Measurements from ENCODE around the gene ATXN1.
"Not testable (repeated sequence)": the region's sequence is repeated elsewhere in the genome, so short reads cannot be mapped to it uniquely, and the experiment has no call there.

Gene ATXN1

DNA sequence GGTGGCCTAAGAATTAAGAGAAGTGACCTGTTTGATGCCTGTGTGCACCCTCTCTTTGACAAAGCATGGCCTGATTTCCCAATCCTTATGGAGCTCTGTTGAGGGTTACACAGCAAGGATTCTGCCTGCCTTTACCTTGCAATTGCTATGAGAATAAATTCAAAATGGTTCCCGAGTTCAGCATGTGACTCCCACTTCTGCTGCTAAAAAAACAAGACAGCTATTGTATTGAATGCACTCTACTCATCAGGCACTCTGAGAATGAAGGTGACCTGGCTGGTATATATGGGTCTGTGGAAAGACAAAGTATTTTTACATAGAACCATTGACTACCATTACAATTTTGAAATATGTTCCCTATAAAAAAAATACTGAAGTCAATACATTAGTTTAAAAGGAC is 190.3 kb downstream of the ATXN1 start:
- DNase-seq (ENCODE audit: low read depth): no peak

DNA sequence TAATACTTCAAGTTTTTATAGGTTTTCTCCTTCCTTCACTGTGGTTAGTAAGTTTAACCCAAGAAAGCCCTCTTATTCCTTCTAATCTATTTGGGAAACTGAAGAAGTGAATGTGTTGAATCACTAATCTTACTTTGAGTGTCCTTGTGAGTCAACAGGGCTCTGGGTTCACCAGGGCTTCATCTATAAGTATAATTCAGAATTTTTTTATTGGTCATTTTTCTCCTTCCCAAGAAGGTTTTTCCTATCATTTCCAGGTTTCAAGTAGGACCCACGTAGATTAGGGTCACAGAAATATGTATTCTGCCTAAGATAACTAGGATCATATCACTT is 191.1 kb downstream of the ATXN1 start:
- DNase-seq (ENCODE audit: low read depth): no peak

DNA sequence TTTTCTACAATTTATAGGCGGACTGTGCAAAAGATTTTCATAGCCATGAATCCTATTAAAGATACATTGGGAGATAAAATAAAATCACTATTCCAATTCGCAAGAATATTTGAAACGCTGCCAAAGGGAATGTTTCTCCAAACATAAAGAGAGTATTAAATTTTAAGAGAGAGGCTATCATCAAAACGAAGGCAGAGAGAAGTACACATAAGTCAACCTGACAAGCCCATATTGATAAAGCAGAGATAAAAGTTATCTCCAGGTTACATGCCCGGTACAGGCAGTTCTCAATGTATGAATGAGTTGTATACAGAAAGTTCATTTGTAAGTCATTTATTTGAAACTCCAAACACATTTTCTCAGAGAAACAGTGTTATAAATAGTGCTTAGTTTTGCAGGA is 193.1 kb downstream of the ATXN1 start:
- DNase-seq (ENCODE audit: low read depth): no peak

DNA sequence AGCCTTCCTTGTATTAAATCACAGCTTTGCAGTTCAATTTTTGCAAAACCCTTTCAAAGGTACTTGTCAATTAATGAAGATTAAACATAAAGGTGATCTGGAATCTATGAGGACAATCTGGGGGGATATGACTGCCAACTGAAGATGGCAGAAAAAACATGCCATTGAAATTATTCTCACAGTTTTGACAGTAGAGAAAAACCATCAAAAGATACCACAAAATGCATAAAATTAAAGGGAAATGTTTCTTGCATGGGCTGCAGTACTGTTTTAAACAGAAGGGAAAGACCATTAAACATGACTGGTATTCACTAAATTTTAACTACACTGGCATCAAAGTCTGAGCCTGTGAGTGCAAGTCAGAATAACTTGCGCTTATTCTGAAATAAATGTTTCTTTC is 194.2 kb downstream of the ATXN1 start:
- no peak for DNase-seq (ENCODE audit: low read depth)

DNA sequence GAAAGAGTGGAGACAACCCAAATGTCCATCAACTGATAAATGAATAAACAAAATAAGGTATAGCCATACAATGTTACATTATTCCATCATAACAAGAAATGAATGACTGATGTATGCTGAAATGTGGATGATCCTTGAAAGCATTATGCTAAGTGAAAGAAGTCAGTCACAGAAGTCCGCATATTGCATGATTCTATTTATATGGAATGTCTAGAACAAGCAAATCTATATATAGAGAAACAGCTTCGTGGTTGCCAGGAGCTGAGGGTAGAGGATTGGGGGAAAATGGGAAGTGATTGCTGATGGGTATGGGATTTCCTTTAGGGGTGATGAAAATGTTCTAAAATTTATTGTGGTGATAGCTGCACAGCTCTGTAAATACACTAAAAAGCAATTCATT is 196.8 kb downstream of the ATXN1 start:
- no peak for DNase-seq (ENCODE audit: low read depth)

DNA sequence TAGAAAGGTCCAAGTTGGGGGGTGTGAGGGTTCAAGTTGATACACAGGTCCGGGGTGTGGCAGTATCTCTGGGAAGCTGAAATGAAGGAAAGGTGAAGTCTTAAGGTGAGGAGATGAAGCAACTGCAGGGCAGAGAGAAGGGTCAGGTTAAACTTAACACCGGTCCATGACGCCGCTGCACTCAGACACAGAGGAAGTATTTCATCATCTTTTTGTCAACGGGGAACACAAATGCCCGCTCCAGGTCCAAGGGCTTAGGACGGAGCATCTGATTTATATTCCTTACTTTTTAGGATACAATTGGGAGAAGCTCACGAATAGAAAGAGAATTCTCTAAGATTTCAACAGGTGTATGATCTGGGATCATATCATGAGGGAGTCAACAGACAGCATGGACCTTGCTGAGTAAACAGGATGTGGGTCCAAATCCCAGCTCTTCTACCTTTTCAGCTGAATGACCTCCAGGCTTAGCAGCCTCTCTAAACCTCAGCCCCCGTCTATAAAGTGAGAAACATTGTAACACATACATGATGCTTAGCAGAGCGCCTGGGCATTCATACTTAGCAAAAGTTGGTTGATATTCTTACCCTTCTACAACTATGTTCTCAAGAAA is 197.5 kb downstream of the ATXN1 start:
- DNase-seq (ENCODE audit: low read depth): no peak

DNA sequence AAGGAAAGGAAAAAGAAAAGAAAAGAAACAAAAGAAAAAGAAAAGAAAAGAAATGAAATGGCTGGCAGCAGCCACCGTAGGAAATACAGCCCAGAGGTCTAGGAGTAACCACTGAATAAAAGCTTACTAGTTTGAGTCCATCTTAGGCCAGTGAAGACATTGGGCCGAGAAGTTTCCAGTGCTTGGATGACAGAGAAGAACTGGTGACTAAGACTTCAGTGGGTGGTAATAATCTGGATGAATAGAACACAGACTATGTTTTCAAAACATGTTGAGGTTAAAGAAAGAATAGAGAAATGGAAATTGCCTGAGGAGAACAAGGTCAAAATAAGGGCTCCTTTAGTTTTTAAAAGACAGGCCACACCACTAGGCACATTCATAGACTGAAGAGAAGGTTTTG is 198.8 kb downstream of the ATXN1 start:
- no peak for DNase-seq (ENCODE audit: low read depth)

DNA sequence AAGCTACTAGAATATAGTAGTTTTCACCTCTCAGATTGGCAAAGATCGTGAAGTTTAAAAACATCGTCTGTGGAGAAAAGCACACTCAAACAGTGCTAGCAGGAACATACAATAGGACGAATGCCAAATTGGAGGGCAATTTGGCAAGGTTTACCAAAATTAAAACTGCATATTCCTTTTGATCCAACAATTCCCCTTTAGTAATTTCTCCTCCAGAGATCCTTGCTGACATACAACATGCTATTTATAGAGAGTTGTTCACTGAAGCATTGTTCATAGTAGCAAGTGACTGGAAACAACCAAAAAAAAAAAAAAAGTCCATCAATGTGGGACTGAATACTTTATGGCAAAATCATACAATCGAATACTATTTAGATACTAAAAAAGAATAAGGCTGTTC is 202.2 kb downstream of the ATXN1 start:
- no peak for DNase-seq (ENCODE audit: low read depth)

DNA sequence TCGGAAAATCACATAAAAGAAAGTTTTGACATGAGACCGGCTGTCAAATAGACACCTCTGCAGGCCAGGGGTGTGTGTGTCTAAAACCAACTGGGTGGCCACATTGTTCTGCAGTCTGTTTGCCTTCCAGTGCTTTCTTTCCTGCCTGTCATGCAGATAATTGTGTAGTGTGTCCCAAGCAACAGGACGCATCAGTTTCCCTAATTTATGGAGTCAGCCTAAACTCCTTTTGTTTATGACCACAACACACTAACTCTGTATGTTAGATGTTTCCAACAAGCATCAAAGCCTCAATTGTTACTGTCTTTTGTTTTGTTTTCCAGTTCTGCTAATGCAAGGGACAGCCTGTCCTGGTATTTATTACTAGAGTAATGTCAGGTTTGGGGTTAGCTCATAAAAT is 205.7 kb downstream of the ATXN1 start:
- no peak for DNase-seq (ENCODE audit: low read depth)

DNA sequence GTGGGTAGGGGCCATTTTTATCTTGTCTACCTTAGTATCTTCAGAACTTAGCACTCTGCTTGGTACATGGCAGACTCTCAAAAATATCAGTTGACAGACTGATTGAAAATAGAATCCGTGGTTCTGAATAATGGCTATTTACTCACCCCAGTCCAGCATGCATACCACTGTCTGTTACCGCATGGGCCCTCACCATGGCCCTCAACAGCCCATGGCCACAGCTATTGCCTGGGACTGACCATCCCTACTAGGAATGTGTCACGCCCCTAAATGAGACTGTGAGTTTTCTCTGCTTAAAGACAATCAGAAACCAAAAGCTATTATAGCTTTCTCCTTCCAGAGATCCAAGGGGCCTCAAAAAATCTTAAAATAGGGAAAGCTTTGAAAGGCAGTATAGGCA is 207.7 kb downstream of the ATXN1 start:
- DNase-seq (ENCODE audit: low read depth): no peak

DNA sequence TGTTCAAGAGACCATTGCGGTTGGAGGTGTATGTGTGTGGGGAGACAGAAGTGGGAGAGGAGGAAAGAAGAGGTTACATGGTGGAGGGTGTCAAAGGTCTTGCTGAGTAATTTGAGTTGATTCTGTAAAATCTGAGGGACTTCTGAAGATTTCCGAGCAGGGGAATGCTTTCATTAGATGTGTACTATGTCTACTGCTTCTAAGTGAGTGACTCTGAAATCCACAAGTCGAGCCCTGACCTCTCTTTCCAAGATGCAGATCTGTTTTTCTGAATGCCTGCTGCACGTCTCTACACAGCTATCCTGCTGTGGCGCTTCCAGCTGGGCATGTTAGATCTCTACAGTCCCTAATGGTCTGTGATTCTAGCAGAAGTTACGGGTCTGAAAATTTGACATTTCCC is 209.8 kb downstream of the ATXN1 start:
- no peak for DNase-seq (ENCODE audit: low read depth)

DNA sequence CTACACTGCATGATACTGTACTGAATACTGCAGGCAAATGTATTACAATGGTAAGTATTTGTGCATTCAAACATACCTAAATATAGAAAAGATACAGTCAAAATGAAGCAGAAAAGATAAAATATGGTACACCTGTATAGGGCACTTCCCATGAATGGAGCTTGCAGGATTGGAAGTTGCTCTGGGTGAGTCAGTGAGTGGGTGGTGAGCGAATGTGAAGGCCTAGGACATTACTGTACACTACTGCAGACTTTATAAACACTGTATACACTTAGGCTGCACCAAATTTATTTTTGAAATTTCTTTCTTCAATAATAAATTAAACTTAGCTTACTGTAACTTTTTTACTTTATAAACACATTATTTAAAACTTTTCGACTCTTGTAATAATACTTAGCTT is 213.1 kb downstream of the ATXN1 start:
- DNase-seq (ENCODE audit: low read depth): no peak

DNA sequence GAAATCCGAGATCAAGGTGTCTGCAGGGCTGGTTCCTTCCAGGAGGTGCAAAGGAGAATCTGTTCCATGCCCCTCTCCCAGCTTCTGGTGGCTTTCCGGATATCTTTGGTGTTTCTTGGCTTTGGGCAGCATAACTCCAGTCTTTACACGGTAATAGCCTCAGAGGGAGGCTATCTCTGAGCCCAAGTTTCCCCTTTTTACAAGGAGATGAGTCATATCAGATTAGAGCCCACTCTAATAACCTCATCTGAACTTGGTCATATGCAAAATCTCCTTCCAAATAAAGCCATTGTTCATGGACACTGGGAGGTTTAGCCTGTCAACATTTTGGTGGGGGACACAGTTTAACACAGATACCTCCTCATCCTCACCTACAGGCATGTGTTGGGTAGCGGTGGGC is 213.7 kb downstream of the ATXN1 start:
- DNase-seq (ENCODE audit: low read depth): no peak

DNA sequence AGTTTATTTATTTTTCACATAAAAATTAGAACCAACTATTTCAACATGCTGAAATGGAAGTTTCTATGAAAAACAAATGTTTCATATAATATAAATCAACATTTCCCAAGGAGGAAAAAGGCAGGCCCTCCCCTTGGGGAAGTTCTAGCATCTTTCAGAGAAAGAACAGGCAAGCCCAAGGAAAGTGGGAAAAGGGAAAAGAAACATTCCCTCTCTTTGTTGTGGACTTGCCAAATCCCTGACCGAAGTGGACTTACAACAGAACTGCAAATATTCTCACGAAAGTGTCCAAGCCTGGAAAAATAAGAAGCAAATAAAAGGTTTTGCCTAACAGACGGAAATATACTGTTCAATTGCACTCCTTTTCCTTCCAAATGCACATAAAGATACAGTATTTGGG is 214.4 kb downstream of the ATXN1 start:
- DNase-seq (ENCODE audit: low read depth): no peak

DNA sequence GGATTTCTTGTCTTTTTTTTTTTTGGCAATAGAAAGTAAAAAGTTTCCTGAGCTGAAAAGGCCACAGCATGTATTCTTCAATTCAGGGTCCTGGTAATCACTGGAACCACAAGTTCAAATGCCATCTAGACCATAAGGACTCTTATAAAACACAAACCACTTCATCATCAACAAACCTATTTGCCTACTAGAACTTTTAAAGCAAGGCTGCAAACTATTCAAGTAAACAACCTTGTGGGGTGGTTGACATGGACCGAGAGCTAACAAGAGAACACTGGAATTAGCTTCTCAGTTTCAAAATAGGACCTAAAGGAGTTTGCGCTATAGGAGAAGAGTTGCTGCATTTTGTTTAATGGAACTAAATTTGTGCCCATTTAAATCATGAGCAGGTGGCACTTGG is 215.9 kb downstream of the ATXN1 start:
- DNase-seq (ENCODE audit: low read depth): no peak

DNA sequence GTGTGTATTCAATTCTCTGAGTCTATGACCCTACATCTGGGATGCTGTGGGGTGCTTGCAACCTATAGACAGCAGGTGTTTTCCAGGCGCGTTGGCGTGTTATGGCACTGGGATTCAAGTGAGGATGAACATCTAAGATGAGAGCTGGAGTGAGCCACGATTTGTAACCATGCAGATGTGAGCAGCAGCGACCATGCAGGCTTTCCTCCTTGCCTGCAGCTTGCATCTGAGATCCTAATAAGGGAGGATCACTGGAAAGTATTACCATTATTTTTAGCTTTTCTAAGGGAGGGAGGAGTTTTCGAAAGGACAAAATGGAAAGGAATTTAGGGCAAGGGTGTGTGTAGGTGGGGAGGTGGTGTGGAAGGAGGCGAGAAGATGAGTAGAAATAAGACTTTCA is 216.7 kb downstream of the ATXN1 start:
- no peak for DNase-seq (ENCODE audit: low read depth)

DNA sequence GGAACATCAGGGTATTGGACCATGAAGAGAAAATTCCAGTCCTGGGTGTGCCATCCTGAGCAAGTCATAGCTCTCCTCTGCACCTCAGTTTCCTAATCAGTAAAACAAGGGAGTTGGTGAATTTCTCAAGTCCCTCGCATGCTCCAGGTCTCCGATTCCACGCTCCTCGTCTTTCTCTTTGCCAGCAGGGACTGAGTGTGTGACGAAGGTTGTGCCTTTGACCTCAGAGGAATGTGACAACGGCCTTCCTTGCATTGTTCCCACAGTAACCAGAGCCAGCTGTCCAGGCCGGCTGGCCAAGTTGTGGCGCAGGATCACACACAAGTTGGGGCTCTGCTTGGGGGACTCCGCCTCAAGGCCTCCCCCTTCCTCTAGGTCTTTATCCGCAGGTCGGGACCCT is 217.3 kb downstream of the ATXN1 start:
- DNase-seq (ENCODE audit: low read depth): peak; percentile 62

DNA sequence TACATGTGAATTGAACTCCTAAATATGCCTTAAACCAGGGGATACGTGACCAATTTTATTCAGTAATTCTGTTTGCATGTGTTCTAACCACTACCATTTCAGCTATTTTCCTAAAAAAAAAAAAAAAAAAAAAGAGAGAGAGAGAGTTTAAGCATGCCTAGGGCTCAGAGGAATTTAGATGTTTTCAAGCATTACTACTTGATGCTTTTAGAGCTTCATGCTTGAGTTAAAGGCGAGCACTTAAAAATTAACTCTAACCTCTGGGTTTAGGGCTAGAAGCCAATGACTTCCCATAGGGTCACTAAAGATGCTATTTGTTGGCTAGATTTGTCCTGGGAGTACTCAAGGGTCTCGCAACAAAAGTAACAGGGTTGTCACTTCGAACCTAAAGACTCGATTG is 217.7 kb downstream of the ATXN1 start:
- DNase-seq (ENCODE audit: low read depth): no peak

DNA sequence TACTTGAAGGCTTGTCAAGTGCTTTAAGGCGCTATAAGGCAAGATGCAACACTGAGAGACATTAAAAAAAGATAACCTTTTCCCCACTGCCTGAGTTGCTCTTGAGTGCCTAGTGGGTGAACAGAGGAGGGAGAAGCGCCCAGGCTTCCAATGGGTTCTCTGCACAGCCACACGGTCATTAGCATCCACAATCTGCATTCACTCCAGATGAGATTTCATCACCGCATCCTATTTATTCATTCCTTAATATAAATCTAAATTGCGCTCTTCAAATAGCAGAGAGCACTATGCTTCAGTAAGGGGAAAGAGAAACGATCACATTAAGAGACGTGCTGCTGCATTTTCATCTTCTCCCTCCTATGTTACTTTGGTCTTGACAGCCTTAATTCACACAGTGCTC is 219.2 kb downstream of the ATXN1 start:
- DNase-seq (ENCODE audit: low read depth): no peak

DNA sequence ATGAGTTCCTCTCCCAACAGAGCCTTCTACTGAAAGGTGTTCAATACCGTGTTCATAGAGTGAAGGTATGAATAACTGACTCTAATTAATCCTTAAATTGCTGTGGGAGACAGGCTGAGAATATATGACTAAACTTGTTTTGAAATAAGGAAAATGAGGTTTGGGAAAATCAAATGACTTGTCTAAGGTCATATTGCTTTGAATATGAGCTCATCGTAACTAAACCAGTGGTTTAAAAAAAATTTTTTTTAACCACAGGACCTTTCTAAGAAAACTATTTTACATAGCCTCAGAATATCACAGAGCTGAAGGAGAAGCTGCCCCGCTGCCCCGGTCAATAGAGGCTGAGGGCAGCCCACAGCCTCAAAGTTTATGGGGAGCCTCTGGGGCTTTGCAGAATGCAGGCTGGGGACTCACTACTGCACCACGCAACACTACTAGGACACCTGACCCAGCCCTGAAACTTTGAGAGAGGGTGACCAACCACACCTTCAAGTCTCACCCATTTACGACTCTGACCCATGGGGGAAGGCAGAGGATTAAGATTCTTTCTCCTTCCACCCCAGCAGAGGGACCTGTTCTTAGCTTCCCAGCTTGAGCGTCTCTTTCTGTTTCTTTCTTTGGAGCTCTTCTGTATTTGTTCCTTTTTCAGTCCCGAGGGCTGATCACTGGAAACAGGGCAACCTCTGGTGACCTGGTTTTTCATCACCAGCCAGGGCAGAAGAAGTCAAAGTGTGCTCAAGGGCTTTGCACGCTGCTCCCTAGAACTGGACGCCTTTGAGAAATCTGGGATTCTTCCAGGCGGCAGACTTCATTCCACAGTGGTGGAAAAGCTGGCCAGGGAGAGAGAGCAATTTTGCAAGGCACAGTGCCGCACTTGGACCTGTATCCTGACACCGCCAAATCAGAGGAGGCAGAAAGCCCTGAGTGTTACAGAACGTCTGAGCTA is 220.2 kb downstream of the ATXN1 start:
- DNase-seq (ENCODE audit: low read depth): no peak

DNA sequence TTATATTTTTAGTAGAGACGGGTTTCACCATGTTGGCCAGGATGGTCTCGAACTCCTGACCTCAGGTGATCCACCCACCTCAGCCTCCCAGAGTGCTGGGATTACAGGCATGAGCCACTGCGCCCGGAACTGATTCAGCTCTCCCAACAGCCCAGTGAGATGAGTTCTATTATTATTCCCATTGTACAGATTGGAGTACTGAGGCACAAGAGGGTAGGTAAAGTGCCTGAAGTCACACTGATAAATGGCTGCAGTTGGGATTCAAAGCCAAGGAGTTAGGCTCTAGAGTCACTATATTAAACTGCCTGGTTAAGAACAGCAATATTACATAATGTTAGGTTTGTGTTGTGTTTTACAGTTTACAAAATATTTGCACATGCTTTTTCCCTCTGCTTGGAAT is 220.9 kb downstream of the ATXN1 start:
- DNase-seq (ENCODE audit: low read depth): not testable (repeated sequence)

DNA sequence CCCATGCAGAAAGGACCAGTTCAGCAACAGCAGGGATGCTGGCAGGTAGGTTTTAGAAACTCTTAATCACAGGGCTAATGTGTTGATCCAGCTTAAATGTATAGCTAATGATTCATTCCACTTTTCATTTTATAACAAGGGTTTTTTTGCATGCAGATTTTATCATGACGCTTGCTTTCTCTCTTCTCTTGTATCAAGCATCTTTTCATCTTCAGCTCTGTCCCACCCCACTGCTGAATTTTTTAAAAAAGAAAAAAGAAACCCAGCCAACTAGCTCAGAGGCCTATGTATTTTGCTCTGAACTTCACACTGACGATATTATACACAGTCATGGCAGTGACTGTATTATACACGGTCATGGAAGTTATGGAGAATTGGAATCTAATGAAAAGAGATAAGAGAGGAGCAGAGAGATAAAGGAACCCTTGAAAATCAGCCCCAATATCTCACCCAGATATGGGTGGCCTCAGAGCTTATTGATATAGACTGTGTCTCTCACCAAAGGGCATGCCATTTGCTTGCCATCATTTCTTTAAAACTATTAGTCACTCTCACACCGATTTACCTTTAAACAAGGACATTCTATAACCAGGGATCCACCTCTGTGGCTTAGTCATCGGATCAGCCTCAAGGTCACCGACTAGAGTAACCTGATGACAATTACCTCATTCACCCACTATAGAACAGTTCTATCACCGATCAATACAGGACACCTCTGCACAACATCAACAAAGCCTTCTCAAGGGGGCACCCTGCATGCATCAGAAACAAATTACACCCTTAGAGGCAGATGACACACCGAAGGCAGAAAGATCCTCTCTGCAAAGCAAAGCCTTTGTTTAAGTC is 222.0 kb downstream of the ATXN1 start:
- no peak for DNase-seq (ENCODE audit: low read depth)

DNA sequence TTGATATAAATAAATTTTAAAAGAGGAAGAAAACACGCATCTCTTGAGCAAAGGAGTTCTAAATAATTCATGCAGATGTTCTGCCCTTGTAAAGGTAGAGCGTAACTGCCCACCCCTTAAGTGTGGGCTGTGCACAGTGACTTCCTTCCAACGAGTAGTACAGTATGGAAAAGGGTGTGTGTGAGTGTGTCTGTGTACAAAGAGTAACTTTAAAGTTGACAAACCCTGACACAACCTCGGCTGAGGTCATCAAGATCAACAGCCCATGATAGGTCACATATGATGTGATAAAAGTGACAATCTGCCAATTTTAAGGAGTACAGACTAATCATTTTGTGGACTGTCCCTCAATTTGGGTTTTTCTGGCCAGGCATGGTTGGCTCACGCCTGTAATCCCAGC is 225.7 kb downstream of the ATXN1 start:
- DNase-seq (ENCODE audit: low read depth): no peak

Data from GM04504 (cell line).